Sigmoid colon (tissue), 7 donors: ENCODE data around the gene CCDC15. TPM values are rescaled to one million over a fixed set of nuclear protein-coding genes. Genes with fewer than 3 reads are reported as not detected.

ENCODE experiments used
- DNase-seq: peaks from one replicate; pipeline ENCODE4 v3.0.0-alpha.2; 2019
- H3K27ac ChIP-seq, 4 donors: fragments of 200-600 bp; sonication (generic); one replicate each; pipeline ENCODE4 v1.5.1; 2016 to 2019; ENCODE audit warnings: mild to moderate bottlenecking in 1 of 4
- H3K27me3 ChIP-seq, 3 donors: fragments of 200-600 bp; sonication (generic); one replicate each; pipeline ENCODE4 v1.5.1; 2019; ENCODE audit warnings: mild to moderate bottlenecking in 1 of 3
- H3K36me3 ChIP-seq, 4 donors: fragments of 200-600 bp; sonication (generic); one replicate each; pipeline ENCODE4 v1.5.1; 2016 to 2019
- H3K4me1 ChIP-seq, 4 donors: fragments of 200-600 bp; sonication (generic); one replicate each; pipeline ENCODE4 v1.5.1; 2017 to 2019
- H3K4me3 ChIP-seq, 4 donors: fragments of 200-600 bp; sonication (generic); one replicate each; pipeline ENCODE4 v1.5.1; 2017 to 2019; ENCODE audit warnings: mild to moderate bottlenecking in 2 of 4, moderate library complexity in 1 of 4
- H3K9me3 ChIP-seq, 4 donors: fragments of 200-600 bp in 3 of 4; sonication (generic) in 3 of 4; one replicate each; pipeline versions ENCODE4 v1.5.1 to v1.6.1; 2013 to 2019
- EP300 ChIP-seq, 4 donors: sonication (generic); formaldehyde crosslinking; IDR thresholded peaks; one replicate each; pipeline ENCODE4 v1.6.1; 2017; ENCODE audit warnings: antibody characterized with exemption in 4 of 4
- POLR2A ChIP-seq, 2 donors: fragments of 450-650 bp; IDR thresholded peaks; one replicate each; pipeline ENCODE4 v1.6.1; 2016; ENCODE audit warnings: antibody characterized with exemption in 2 of 2, mild to moderate bottlenecking in 2 of 2, moderate library complexity in 2 of 2
- POLR2AphosphoS5 ChIP-seq, 4 donors: sonication (generic); formaldehyde crosslinking; IDR thresholded peaks; one replicate each; pipeline ENCODE4 v1.6.1; 2017; ENCODE audit warnings: antibody characterized with exemption in 4 of 4
- WGBS, 2 donors: extraction: QIAGEN DNeasy Blood & Tissue Kit; methylation state at CpG; one replicate each; pipeline ENCODE4 v1.1.7; 2013; 5-methylcytosine and 5-hydroxymethylcytosine counted together
- intact Hi-C: fragments of 100-400 bp; cut with DNase I; formaldehyde crosslinking; loops from one replicate; pipeline ENCODE4 v1.15.1; 2023
- polyA plus RNA-seq, 3 donors: library from polyadenylated mRNA; stranded (reverse); fragments of 200-250 nt; gene quantifications; one replicate each; pipeline ENCODE4 v1.2.3, GENCODE V29; 2013
- total RNA-seq, 4 donors: library from RNA; depleted of rRNA; stranded (reverse); fragments of >200 nt; gene quantifications; one replicate each; pipeline ENCODE4 v1.1.0, GENCODE V29; 2016
- TF ChIP-seq, protein P1 (sequence below), 4 experiments: fragments of 450-650 bp in 3 of 4; fragments of 200-600 bp in 1 of 4; IDR thresholded peaks; one replicate each; pipeline ENCODE4 v1.5.1; 2016 to 2019; ENCODE audit warnings: antibody characterized with exemption in 4 of 4, mild to moderate bottlenecking in 3 of 4, moderate library complexity in 2 of 4
- donor health status: healthy with polysubstance abuse.
- donor health status: Bipolar disorder and iron deficiency.
- donor health status: healthy.

CCDC15 gene
- total and polyA plus RNA-seq, 7 donors = 0.41 to 0.99 (median 0.66) TPM

DNA sequence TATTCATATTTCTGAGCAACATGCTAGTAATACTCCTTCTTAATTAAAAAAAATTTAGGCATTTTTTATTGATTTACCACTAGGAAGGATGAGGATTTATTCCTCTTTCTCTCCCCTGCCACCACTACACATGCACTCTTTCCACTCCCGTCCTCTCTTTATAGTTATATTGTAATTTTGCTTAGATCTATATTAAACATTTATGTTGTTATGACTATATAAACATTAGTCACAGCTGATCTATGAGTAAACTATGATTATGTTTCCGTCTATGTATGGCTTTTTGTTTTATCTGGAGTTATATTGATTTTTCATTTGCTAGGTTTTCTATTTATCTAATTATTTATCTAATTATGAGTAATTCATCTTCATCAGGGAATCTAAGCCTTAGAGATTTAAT lies 17.8 kb downstream of the CCDC15 start:
- H3K4me3 ChIP-seq = no peak overlapping the region
- H3K27ac ChIP-seq = no peak overlapping the region
- no peak for DNase-seq
- no peaks in the 10 kb centered on the region for H3K27me3 ChIP-seq
- WGBS, 2 donors = 78 to 90% methylated on average over 2 of the region's 2 CpGs
- no peaks in the 10 kb centered on the region for H3K4me1 ChIP-seq
- no peaks in the 10 kb centered on the region for H3K36me3 ChIP-seq
- no peaks in the 10 kb centered on the region for H3K9me3 ChIP-seq
- intact Hi-C loops = no loop called here
- TF ChIP-seq POLR2A (IDR thresholded peaks at IDR 0.05) (no peak), POLR2AphosphoS5 (IDR thresholded peaks at IDR 0.05) (no peak), EP300 (IDR thresholded peaks at IDR 0.05) (no peak)
- TF ChIP-seq, protein P1, sequence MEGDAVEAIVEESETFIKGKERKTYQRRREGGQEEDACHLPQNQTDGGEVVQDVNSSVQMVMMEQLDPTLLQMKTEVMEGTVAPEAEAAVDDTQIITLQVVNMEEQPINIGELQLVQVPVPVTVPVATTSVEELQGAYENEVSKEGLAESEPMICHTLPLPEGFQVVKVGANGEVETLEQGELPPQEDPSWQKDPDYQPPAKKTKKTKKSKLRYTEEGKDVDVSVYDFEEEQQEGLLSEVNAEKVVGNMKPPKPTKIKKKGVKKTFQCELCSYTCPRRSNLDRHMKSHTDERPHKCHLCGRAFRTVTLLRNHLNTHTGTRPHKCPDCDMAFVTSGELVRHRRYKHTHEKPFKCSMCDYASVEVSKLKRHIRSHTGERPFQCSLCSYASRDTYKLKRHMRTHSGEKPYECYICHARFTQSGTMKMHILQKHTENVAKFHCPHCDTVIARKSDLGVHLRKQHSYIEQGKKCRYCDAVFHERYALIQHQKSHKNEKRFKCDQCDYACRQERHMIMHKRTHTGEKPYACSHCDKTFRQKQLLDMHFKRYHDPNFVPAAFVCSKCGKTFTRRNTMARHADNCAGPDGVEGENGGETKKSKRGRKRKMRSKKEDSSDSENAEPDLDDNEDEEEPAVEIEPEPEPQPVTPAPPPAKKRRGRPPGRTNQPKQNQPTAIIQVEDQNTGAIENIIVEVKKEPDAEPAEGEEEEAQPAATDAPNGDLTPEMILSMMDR (IDR thresholded peaks at IDR 0.05) = no peak

DNA sequence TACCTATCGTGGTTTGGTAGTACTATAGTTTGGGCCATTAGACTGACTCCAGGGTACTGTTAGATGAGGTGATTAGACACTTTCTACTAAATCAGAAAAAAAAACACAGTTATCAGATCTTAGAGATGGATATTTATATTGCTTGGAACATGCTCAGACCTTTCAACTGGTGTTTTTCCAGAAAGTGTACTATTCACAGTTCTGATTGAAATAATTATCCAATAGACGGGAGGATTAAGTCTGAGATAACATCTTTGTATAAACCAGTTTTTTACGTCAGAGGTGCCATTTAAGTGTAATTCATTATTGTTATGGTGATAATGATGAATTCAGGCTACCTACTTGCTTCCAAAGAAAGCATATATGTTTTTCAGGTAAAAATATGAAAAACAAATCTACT lies 22.5 kb downstream of the CCDC15 start:
- TF ChIP-seq POLR2AphosphoS5 (IDR thresholded peaks at IDR 0.05) (no peak), POLR2A (IDR thresholded peaks at IDR 0.05) (no peak), EP300 (IDR thresholded peaks at IDR 0.05) (no peak)
- TF ChIP-seq, protein P1 (IDR thresholded peaks at IDR 0.05) = no peak
- Histone ChIP-seq H3K4me1 (no peaks in the 10 kb centered on the region), H3K36me3 (no peaks in the 10 kb centered on the region), H3K9me3 (no peaks in the 10 kb centered on the region), H3K27ac (no peak overlapping the region), H3K27me3 (no peaks in the 10 kb centered on the region), H3K4me3 (no peak overlapping the region)
- no peak for DNase-seq
- intact Hi-C loops = no loop called here
- WGBS, 2 donors = 93 to 97% methylated on average over 3 of the region's 3 CpGs

DNA sequence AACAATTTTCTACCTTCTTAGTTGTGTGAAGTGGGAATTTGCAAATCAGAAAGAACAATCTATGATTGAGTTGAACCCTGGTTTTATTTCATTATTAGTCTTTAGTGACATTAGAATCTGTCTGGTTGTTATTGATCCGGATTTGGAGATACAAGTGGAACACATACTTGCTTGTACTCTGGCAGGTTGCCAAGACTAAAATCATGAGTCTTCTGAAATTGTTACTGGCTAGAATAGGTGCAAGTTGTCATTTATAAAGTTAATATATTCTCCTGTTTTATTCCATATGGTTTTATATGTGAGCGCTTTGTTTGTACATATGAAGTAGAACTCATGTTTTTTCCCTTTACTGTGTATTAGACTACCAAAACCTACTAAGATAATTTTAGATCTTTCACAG lies 23.0 kb downstream of the CCDC15 start:
- Histone ChIP-seq H3K9me3 (peaks cover 0 to 3% (median under 1%) of the 10 kb centered on the region in 4 donors), H3K27me3 (no peaks in the 10 kb centered on the region), H3K4me3 (no peak overlapping the region), H3K27ac (no peak overlapping the region), H3K4me1 (no peaks in the 10 kb centered on the region), H3K36me3 (no peaks in the 10 kb centered on the region)
- DNase-seq = no peak
- intact Hi-C loops = no loop called here
- 92 to 97% methylated on average over 2 of the region's 2 CpGs for WGBS, 2 donors
- TF ChIP-seq, protein P1 (IDR thresholded peaks at IDR 0.05) = no peak
- no peak for TF ChIP-seq EP300 (IDR thresholded peaks at IDR 0.05)
- no peak for TF ChIP-seq POLR2A (IDR thresholded peaks at IDR 0.05)
- TF ChIP-seq POLR2AphosphoS5 (IDR thresholded peaks at IDR 0.05) = no peak

DNA sequence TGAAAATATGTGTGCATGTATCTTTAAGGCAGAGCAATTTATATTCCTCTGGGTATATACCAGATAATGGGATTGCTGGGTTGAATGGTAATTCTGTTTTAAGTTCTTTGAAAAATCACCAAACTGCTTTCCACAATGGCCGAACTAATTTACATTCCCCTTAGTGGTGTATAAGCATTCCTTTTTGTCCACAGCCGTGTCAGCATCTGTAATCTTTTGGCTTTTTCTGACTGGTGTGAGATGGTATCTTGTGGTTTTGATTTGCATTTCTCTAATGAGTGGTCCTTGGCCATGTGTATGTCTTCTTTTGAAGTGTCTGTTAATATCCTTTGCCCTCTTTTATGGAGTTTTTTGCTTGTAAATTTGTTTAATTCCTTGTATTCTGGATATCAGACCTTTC lies 24.3 kb downstream of the CCDC15 start:
- TF ChIP-seq, protein P1 (IDR thresholded peaks at IDR 0.05) = no peak
- no peak for TF ChIP-seq POLR2AphosphoS5 (IDR thresholded peaks at IDR 0.05)
- no peak for TF ChIP-seq POLR2A (IDR thresholded peaks at IDR 0.05)
- no peak for TF ChIP-seq EP300 (IDR thresholded peaks at IDR 0.05)
- 93 to 95% methylated on average over 2 of the region's 2 CpGs for WGBS, 2 donors

DNA sequence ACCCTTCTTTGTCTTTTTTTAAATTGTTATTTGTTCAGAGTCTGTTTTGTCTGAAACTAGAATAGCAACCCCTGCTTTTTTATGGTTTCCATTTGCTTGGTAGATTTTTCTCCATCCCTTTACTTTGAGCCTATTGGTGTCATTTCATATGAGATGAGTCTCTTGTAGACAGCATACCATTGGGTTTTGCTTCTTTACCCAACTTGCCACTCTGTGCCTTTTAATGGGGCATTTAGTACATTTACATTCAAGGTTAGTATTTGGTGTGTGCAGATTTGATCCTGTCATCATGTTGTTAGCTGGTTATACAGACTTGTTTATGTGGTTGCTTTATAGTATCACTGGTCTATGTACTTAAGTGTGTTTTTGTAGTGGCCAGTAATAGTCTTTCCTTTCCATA lies 28.0 kb downstream of the CCDC15 start:
- Histone ChIP-seq H3K4me3 (no peak overlapping the region), H3K9me3 (peaks cover 0 to 7% (median 3%) of the 10 kb centered on the region in 4 donors), H3K4me1 (no peaks in the 10 kb centered on the region), H3K27me3 (no peaks in the 10 kb centered on the region), H3K36me3 (no peaks in the 10 kb centered on the region), H3K27ac (no peak overlapping the region)
- no peak for TF ChIP-seq POLR2AphosphoS5 (IDR thresholded peaks at IDR 0.05)
- TF ChIP-seq POLR2A (IDR thresholded peaks at IDR 0.05) = no peak
- TF ChIP-seq, protein P1 (IDR thresholded peaks at IDR 0.05) = no peak
- no peak for TF ChIP-seq EP300 (IDR thresholded peaks at IDR 0.05)
- intact Hi-C loops = no loop called here
- no peak for DNase-seq

More for the DNA sequence above, 24.3 kb downstream of the CCDC15 start:
- Histone ChIP-seq H3K27ac (no peak overlapping the region), H3K4me3 (no peak overlapping the region), H3K27me3 (no peaks in the 10 kb centered on the region), H3K9me3 (peaks cover 0 to 7% (median 3%) of the 10 kb centered on the region in 4 donors), H3K4me1 (no peaks in the 10 kb centered on the region), H3K36me3 (no peaks in the 10 kb centered on the region)
- intact Hi-C loops = no loop called here
- no peak for DNase-seq
